ENCODE measurements around the gene RAB32.
"Not testable (repeated sequence)": the region's sequence is repeated elsewhere in the genome, so short reads cannot be mapped to it uniquely, and the experiment has no call there.

Gene RAB32

GRCh38 chr6:146543211-146543939 lies at the start of gene RAB32:
TSS of gene RAB32 (plus strand) at chr6:146543833. CDS start at chr6:146543872, 39 bp downstream.
- no peak for DNase-seq

GRCh38 chr6:146498309-146498708 lies 45.3 kb upstream of the RAB32 start:
- no peak for DNase-seq

GRCh38 chr6:146503096-146503495 lies 40.5 kb upstream of the RAB32 start:
- no peak for DNase-seq

GRCh38 chr6:146515212-146515611 lies 28.4 kb upstream of the RAB32 start:
- no peak for DNase-seq

GRCh38 chr6:146526192-146526591 lies 17.4 kb upstream of the RAB32 start:
- DNase-seq, result no peak

- DNase-seq, result no peak
Observed at GRCh38 chr6:146532702-146533101, 10.9 kb upstream of the RAB32 start.

- no peak for DNase-seq
Observed at GRCh38 chr6:146542881-146543210, 787 bp upstream of the RAB32 start.

- DNase-seq, result no peak
Observed at GRCh38 chr6:146543940-146544615, 445 bp downstream of the RAB32 start.

GRCh38 chr6:146544616-146545182 lies 1.1 kb downstream of the RAB32 start:
- no peak for DNase-seq

- no peak for DNase-seq
Observed at GRCh38 chr6:146545581-146545980, 1.9 kb downstream of the RAB32 start.

GRCh38 chr6:146546443-146547043 lies 2.9 kb downstream of the RAB32 start:
- DNase-seq, result no peak

GRCh38 chr6:146547889-146548288 lies 4.3 kb downstream of the RAB32 start:
- no peak for DNase-seq

- no peak for DNase-seq
Observed at GRCh38 chr6:146548898-146549374, 5.3 kb downstream of the RAB32 start.

GRCh38 chr6:146550911-146551310 lies 7.3 kb downstream of the RAB32 start:
- DNase-seq, result no peak

- DNase-seq, result no peak
Observed at GRCh38 chr6:146551545-146551944, 7.9 kb downstream of the RAB32 start.

- no peak for DNase-seq
Observed at GRCh38 chr6:146553377-146554135, 9.9 kb downstream of the RAB32 start.

- DNase-seq, result no peak
Observed at GRCh38 chr6:146560607-146561006, 17.0 kb downstream of the RAB32 start.

- DNase-seq, result not testable (repeated sequence)
Observed at GRCh38 chr6:146566661-146567060, 23.0 kb downstream of the RAB32 start.

- DNase-seq, result not testable (repeated sequence)
Observed at GRCh38 chr6:146568619-146569018, 25.0 kb downstream of the RAB32 start.

GRCh38 chr6:146574211-146574610 lies 30.6 kb downstream of the RAB32 start:
- DNase-seq, result no peak

GRCh38 chr6:146578054-146578453 lies 34.4 kb downstream of the RAB32 start:
- DNase-seq, result no peak

- DNase-seq, result no peak
Observed at GRCh38 chr6:146581968-146582367, 38.3 kb downstream of the RAB32 start.

GRCh38 chr6:146582857-146583256 lies 39.2 kb downstream of the RAB32 start:
- DNase-seq, result no peak

All from NCI-H1048 (cell line).